Measurements from ENCODE around the gene TAS1R1.
A peak's percentile ranks its signal among the peaks of the same experiment; 100 is the strongest.

TAS1R1 gene

GRCh38 chr1:6554907-6555778, at the start of gene TAS1R1:
Gene TAS1R1, plus strand, starts transcription at chr1:6555307. Its CDS starts 67 bp downstream, at chr1:6555374.
- DNase-seq = no peak

- no peak for DNase-seq
These were observed 49.5 kb upstream of the TAS1R1 start for GRCh38 chr1:6505367-6506209.

- no peak for DNase-seq
These were observed 48.7 kb upstream of the TAS1R1 start for GRCh38 chr1:6506210-6507036.

- DNase-seq = peak; percentile 68
These were observed 48.1 kb upstream of the TAS1R1 start for GRCh38 chr1:6507037-6507428.

- DNase-seq = no peak
These were observed 47.6 kb upstream of the TAS1R1 start for GRCh38 chr1:6507461-6507911.

GRCh38 chr1:6508154-6508815, 46.8 kb upstream of the TAS1R1 start:
- no peak for DNase-seq

GRCh38 chr1:6508816-6509189, 46.3 kb upstream of the TAS1R1 start:
- no peak for DNase-seq

GRCh38 chr1:6509220-6509918, 45.7 kb upstream of the TAS1R1 start:
- DNase-seq = peak; percentile 22

GRCh38 chr1:6509919-6510291, 45.2 kb upstream of the TAS1R1 start:
- DNase-seq = peak; percentile 78

GRCh38 chr1:6510493-6510892, 44.6 kb upstream of the TAS1R1 start:
- DNase-seq = no peak

- no peak for DNase-seq
These were observed 44.1 kb upstream of the TAS1R1 start for GRCh38 chr1:6511056-6511455.

- DNase-seq = no peak
These were observed 43.4 kb upstream of the TAS1R1 start for GRCh38 chr1:6511561-6512244.

- DNase-seq = no peak
These were observed 42.7 kb upstream of the TAS1R1 start for GRCh38 chr1:6512245-6512907.

GRCh38 chr1:6512908-6513280, 42.2 kb upstream of the TAS1R1 start:
- DNase-seq = no peak

GRCh38 chr1:6513320-6513801, 41.7 kb upstream of the TAS1R1 start:
- DNase-seq = no peak

GRCh38 chr1:6515771-6516170, 39.3 kb upstream of the TAS1R1 start:
- no peak for DNase-seq

GRCh38 chr1:6517435-6517851, 37.7 kb upstream of the TAS1R1 start:
- DNase-seq = no peak

- no peak for DNase-seq
These were observed 35.6 kb upstream of the TAS1R1 start for GRCh38 chr1:6519491-6519934.

- DNase-seq = no peak
These were observed 35.0 kb upstream of the TAS1R1 start for GRCh38 chr1:6519935-6520671.

- no peak for DNase-seq
These were observed 33.6 kb upstream of the TAS1R1 start for GRCh38 chr1:6521536-6521935.

Measured in inflammatory macrophage treated with lipopolysaccharide for 4 hours (primary cell).